HG02938 (cell line): ENCODE measurements around the gene CCT6B.

Experiments used
- ATAC-seq: cut with Tn5 transposase; IDR thresholded peaks from one replicate; pipeline ENCODE4 v1.9.1; 2021; ENCODE audit warnings: mild to moderate bottlenecking, moderate library complexity; ENCODE audit not compliant: unreplicated experiment

Gene CCT6B

DNA sequence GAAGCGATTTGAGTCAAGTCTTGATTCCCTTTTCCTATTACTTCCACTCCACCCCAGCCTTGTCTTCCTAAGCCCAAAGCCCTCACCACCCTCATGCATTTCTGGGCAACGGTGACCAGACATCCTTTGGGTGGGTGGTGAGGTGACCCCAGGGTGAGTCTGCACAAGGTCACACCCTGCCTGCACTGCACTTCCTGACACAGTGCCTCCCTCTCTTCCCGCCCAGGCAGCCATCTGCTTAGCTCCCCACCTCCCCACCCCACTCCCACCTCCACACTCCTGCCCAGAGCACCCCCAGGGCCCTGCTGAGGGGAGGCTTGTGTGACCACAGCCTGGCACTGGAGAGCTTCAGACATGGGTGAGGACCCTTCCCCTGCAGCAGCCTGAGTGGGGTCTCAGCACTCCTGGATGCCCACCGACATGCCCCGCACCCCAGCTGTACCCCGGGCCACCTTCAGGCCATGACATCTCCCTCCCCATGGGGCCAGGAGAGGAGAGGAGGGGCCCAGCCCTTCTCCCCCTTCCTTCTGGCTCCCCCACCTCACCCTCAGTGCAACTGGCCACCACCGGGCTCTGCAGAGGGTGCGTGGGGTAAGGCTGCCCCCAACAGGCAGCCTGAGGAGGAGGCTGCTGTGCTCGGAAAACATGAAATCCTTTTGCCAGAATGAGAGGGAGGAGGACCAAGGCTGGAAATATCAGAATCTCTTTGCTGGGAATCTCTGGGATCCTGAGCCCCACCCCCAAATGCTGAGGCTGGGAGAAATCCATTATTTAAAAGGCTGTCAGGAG lies 68.6 kb downstream of the CCT6B start:
- ATAC-seq, result no peak

DNA sequence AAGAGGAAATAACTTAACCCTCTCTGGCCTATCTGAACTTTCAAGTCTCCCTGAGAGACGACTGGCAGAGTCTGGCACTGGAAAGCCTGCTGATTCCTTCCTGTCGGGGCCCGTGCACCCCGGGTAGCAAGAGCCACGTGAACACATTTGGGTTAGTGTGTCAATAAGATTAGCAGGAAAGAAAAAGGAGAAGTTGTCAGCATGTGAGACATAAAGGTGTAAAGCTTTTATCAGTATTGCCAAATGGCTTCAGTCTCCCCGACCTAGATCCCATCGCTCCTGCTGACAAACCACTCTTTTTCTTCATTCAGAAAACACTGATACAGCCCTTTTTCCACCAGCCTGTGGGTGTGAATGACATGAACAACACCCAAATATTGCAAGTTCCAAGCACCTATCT lies 74.4 kb downstream of the CCT6B start:
- no peak for ATAC-seq

GRCh38 chr17:34885076-34885475 lies 76.2 kb downstream of the CCT6B start:
- no peak for ATAC-seq

DNA sequence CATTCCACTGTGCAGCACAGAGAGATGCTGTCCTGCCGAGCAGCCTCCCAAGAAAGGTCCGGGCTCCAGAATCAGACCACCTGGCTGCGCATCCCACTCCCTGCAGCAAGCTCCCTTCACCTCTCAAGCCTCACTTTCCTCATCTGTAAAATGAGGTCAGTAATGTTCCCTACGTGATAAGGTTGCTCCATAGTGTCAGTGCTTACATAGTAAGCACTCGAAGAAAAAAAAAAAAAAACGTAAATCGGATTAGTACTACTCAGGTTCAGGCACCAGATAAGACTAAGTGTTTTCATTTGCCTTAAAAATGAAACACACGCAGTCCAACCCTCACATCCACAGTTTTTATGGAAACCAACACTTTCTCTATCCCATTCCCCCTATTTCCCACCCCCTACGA lies 76.7 kb downstream of the CCT6B start:
- ATAC-seq, result no peak

- no peak for ATAC-seq
Measured at GRCh38 chr17:34883106-34884000, 77.9 kb downstream of the CCT6B start.

DNA sequence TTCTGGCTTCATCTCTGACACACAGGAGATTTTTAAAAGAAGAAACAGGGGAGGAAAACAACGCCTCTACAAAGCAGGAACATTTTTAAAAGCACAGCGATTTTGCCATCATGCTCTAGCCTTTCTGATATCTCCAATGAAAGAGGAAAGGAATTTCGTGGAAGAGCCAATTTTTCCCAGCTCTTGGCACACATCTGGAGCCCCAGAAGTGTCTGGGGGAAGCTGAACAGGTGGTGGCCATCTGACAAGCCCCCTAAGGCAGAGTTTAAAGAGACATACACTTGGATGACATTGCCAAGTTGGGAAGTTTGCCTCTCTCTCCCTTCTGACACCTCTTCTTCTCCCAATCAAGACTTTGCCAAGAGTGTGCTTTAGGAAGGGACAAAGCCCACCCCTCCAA lies 82.1 kb downstream of the CCT6B start:
- ATAC-seq, result no peak
